Type B pancreatic cell (in vitro differentiated cells): ENCODE results near the gene RNF126. TPM values are rescaled to one million over a fixed set of nuclear protein-coding genes. Genes with fewer than 3 reads are reported as not detected.

ENCODE experiments used
- DNase-seq: peaks from one replicate; pipeline ENCODE4 v3.0.0; 2021; ENCODE audit warnings: mixed read lengths; ENCODE audit not compliant: unreplicated experiment; ENCODE audit errors: extremely low spot score
- H3K27ac Mint-ChIP-seq: 2 replicates; pipeline ENCODE4 v1.8.0; 2021; ENCODE audit warnings: mild to moderate bottlenecking, mixed read lengths
- H3K27me3 Mint-ChIP-seq: 2 replicates; pipeline ENCODE4 v1.8.0; 2021; ENCODE audit warnings: mixed read lengths
- H3K36me3 Mint-ChIP-seq: 2 replicates; pipeline ENCODE4 v1.8.0; 2021; ENCODE audit warnings: mixed read lengths
- H3K4me1 Mint-ChIP-seq: one replicate; pipeline ENCODE4 v1.8.0; 2021; ENCODE audit warnings: mixed read lengths; ENCODE audit not compliant: unreplicated experiment
- H3K4me3 Mint-ChIP-seq: 2 replicates; pipeline ENCODE4 v1.8.0; 2021; ENCODE audit warnings: mild to moderate bottlenecking, mixed read lengths
- H3K9me3 Mint-ChIP-seq: 2 replicates; pipeline ENCODE4 v1.8.0; 2021; ENCODE audit warnings: mixed read lengths
- CTCF ChIP-seq: fragments of 200-600 bp; sonication (generic); conservative IDR thresholded peaks from 2 replicates; pipeline ENCODE4 v1.5.0; 2021; ENCODE audit warnings: antibody characterized with exemption, mild to moderate bottlenecking
- total RNA-seq: library from RNA; stranded (reverse); gene quantifications from 2 replicates; pipeline ENCODE4 v1.2.1, GENCODE V29; 2021; ENCODE audit warnings: low replicate concordance

RNF126 gene
- total RNA-seq, 1 donor from 2014 or later = 38.1 TPM

GRCh38 chr19:653425-653824 lies 9.6 kb downstream of the RNF126 start:
- Mint-ChIP-seq H3K27ac (no peak overlapping the region), H3K9me3 (no peaks in the 10 kb centered on the region), H3K4me1 (peaks cover 3% of the 10 kb centered on the region), H3K36me3 (no peaks in the 10 kb centered on the region), H3K27me3 (no peaks in the 10 kb centered on the region), H3K4me3 (no peak overlapping the region)
- no peak for TF ChIP-seq CTCF
- DNase-seq = no peak

GRCh38 chr19:652467-653389 lies 10.3 kb downstream of the RNF126 start:
- peaks cover 3% of the 10 kb centered on the region for H3K4me1 Mint-ChIP-seq
- no peak overlapping the region for H3K4me3 Mint-ChIP-seq
- no peaks in the 10 kb centered on the region for H3K9me3 Mint-ChIP-seq
- no peaks in the 10 kb centered on the region for H3K27me3 Mint-ChIP-seq
- no peak overlapping the region for H3K27ac Mint-ChIP-seq
- DNase-seq = no peak
- no peak for TF ChIP-seq CTCF
- no peaks in the 10 kb centered on the region for H3K36me3 Mint-ChIP-seq

- Mint-ChIP-seq H3K4me3 (no peak overlapping the region), H3K27me3 (no peaks in the 10 kb centered on the region), H3K9me3 (no peaks in the 10 kb centered on the region), H3K36me3 (no peaks in the 10 kb centered on the region), H3K27ac (no peak overlapping the region), H3K4me1 (peaks cover 3% of the 10 kb centered on the region)
- TF ChIP-seq CTCF = no peak
- DNase-seq = no peak
Observed at GRCh38 chr19:651991-652390, 11.0 kb downstream of the RNF126 start.

- H3K4me3 Mint-ChIP-seq = no peak overlapping the region
- no peak overlapping the region for H3K27ac Mint-ChIP-seq
- no peaks in the 10 kb centered on the region for H3K9me3 Mint-ChIP-seq
- H3K4me1 Mint-ChIP-seq = peaks cover 3% of the 10 kb centered on the region
- H3K36me3 Mint-ChIP-seq = no peaks in the 10 kb centered on the region
- TF ChIP-seq CTCF = no peak
- H3K27me3 Mint-ChIP-seq = no peaks in the 10 kb centered on the region
- no peak for DNase-seq
Observed at GRCh38 chr19:651114-651818, 11.7 kb downstream of the RNF126 start.

GRCh38 chr19:650121-650520 lies 12.9 kb downstream of the RNF126 start:
- TF ChIP-seq CTCF = no peak
- Mint-ChIP-seq H3K36me3 (no peaks in the 10 kb centered on the region), H3K4me1 (peaks cover 2% of the 10 kb centered on the region), H3K27me3 (no peaks in the 10 kb centered on the region), H3K4me3 (no peak overlapping the region), H3K27ac (no peak overlapping the region), H3K9me3 (no peaks in the 10 kb centered on the region)
- DNase-seq = no peak
